Measurements from ENCODE around the gene C3orf70.

DNA sequence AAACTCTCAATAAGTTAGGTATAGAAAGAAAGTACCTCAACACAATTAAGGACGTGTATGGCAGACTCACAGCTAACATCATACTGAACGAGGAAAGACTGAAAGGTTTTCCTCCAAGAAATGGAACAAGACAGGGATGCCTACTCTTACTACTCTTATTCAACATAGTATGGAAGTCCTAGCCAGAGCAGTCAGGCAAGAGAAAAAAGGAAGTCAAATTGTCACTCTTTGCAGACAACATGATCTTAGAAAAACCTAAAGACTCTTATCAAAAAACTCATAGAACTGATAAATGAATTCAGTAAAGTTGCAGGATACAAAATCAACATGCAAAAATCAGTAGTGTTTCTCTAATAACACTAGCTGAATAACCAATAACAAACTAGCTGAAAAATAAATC lies 96.0 kb downstream of the C3orf70 start:
- TF ChIP-seq, protein P1, sequence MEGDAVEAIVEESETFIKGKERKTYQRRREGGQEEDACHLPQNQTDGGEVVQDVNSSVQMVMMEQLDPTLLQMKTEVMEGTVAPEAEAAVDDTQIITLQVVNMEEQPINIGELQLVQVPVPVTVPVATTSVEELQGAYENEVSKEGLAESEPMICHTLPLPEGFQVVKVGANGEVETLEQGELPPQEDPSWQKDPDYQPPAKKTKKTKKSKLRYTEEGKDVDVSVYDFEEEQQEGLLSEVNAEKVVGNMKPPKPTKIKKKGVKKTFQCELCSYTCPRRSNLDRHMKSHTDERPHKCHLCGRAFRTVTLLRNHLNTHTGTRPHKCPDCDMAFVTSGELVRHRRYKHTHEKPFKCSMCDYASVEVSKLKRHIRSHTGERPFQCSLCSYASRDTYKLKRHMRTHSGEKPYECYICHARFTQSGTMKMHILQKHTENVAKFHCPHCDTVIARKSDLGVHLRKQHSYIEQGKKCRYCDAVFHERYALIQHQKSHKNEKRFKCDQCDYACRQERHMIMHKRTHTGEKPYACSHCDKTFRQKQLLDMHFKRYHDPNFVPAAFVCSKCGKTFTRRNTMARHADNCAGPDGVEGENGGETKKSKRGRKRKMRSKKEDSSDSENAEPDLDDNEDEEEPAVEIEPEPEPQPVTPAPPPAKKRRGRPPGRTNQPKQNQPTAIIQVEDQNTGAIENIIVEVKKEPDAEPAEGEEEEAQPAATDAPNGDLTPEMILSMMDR (IDR thresholded peaks at IDR 0.05; ENCODE audit: insufficient read depth, low read depth, low read length) = no peak
- no peak for TF ChIP-seq EZH2 (IDR thresholded peaks at IDR 0.05; ENCODE audit: insufficient read depth, low read length)
